ENCODE data around the gene ARHGEF7.

DNA sequence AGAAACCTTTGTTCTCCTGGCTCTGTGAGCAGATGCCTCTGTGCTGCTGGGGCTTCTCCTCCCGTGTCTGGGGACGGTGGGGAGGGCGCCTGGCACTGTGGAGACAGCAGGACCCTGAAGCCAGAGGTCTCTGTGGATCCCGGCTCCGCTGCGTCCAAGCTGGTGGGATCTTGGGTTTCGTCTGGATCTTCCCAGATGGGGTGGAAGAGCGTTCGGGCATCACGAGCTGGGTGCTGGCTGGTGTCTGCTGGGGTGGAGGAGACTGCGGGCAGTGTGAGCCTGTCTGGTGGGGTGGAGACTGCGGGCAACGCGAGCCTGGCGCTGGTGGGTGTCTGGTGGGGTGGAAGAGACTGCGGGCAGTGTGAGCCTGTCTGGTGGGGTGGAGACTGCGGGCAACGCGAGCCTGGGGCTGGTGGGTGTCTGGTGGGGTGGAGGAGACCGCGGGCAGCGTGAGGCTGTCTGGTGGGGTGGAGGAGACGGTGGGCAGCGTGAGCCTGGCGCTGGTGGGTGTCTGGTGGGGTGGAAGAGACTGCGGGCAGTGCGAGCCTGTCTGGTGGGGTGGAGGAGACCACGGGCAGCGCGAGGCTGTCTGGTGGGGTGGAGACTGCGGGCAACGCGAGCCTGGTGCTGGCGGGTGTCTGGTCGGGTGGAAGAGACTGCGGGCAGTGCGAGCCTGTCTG, 211.0 kb downstream of the ARHGEF7 start:
- TF ChIP-seq, protein P1, sequence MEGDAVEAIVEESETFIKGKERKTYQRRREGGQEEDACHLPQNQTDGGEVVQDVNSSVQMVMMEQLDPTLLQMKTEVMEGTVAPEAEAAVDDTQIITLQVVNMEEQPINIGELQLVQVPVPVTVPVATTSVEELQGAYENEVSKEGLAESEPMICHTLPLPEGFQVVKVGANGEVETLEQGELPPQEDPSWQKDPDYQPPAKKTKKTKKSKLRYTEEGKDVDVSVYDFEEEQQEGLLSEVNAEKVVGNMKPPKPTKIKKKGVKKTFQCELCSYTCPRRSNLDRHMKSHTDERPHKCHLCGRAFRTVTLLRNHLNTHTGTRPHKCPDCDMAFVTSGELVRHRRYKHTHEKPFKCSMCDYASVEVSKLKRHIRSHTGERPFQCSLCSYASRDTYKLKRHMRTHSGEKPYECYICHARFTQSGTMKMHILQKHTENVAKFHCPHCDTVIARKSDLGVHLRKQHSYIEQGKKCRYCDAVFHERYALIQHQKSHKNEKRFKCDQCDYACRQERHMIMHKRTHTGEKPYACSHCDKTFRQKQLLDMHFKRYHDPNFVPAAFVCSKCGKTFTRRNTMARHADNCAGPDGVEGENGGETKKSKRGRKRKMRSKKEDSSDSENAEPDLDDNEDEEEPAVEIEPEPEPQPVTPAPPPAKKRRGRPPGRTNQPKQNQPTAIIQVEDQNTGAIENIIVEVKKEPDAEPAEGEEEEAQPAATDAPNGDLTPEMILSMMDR (IDR thresholded peaks at IDR 0.05; ENCODE audit: insufficient read depth, low read depth, low read length): no peak
- TF ChIP-seq EZH2 (IDR thresholded peaks at IDR 0.05; ENCODE audit: insufficient read depth, low read length): no peak
